Activated T-cell treated with anti-CD3 and anti-CD28 coated beads for 4 hours (primary cell): Measurements from ENCODE around the gene HYDIN.

Experiments
- DNase-seq: peaks from one replicate; pipeline ENCODE4 v3.0.0-alpha.2; 2020

Gene HYDIN

DNA sequence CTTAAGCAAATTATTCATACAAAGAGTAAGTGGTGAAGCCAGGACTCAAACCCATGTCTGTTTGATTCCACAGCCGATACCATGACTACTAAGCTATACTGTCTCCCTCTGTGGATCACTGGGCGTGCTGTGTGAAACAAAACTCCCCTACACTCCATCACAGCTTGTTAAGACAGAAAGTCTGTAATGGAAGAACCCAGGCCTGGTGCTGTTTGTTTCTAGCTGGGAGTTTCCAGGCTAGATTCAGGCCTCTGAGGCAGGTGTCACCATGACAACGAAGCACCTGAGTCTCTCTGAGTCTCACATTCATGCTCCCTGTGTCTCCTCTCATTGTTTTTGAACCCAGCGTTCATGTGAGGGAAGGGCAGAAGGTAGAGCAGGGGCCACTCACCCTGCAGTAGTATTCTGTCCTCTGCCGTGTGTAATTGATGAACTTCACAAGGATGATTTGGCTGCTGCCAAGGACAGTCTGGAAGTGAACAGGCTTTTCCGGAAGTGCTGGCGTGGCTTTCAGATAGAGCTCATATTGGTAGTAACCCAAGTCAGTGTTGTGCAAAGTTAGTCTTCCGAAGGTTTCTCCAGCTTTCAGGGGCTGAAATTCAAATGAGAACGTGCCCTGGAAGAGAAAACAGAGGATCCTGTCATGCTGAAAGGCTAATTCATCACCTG lies 421.0 kb downstream of the HYDIN start:
- DNase-seq: no peak

DNA sequence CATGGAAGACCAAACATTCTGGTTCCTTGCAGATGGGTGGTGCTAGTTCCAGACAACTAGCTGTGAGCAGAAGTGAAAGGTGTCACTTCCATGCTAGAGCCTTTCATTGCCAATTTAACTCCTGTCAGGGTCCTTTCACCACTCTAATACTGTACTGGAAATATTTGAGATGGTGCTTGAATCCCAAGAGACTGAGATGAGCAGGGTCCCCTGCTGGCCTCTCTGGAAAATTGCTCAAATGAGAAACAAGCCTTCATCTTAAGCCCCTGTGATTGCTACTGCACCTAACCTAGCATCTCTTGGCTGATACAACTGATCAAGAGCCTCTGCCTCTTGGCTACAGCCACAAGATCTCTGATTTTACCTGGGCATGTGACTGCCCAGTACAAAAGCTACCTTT lies 422.2 kb downstream of the HYDIN start:
- DNase-seq: no peak

DNA sequence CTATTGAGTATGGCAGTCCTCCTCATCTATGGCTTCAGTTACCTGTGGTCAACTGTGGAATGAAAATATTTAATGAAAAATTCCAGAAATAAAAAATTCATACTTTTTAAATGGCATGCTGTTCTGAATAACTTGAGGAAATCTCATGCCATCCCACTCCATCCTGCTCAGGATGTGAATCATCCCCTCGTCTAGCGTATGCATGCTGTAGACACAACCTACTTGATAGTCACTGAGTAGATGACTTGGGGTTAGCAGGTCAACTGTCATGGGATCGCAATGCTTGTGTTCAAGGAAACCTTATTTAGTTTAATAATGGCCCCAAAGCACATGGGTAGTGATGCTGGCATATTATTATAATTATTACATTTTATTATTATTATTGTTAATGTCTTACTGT lies 424.7 kb downstream of the HYDIN start:
- DNase-seq: no peak

DNA sequence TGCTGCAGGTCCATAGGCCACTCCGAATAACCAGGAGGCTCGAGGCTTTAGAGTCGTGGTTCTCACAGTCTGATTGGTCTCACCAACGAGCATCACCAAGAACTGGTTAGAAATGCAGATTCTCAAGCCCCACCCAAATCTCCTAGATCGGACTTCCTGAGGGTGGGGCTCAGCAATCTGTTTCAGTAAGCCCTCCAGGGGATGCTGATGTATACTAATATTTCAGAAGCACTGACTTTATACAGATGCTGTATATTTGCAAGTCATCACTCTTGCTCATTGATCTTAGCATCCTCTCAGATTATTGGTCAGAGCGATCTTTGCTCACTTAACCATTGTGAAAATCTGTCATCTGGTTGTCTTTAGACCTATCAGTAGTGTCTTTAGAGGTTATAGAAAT lies 425.1 kb downstream of the HYDIN start:
- DNase-seq: no peak

DNA sequence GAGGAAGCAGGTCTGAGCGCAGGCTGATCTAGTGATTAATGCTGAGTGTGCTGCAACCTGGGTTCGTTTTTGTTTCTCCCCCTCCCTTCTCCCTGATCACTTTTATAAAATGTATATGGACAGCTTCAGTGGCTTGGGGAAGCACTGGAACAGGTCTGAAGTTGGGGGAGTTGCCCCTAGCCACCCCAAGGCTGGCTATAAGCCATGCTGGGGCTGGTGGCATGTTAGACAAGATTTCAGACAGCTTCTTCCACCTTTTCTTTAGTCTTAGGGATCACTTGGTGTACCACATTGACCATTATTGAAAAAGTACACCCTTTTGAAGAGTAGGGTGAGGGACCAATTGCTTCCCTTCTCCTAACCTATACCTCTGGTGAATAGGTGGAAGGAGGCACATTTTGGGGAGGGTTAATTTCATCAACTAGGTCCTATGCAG lies 425.8 kb downstream of the HYDIN start:
- no peak for DNase-seq

DNA sequence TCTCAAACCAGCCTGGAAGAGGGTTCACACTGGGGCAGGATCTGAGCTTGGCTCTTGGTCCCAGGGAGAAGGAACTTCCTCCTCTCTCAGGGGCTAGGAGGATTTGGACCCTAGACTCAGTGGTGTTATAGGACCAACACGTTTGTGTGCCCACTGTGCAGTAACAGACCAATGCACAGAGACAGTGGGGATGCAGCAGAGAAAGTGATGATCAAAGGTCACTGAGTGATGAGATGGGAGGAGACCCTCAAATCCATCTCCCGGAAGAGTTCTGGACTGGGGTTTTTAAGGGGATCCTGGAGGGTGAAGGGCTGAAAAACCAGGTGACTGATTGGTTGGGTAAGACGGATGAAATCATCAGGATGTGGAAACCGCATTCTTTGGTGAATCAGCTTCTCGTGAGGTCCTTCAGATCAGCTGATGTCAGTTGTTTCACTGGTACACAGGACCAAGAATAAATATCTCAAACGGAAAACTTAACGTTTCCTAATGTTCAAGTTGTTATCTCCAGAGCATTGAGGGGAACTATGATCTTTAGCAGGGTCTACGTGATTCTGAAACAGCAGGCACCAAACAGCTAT lies 426.3 kb downstream of the HYDIN start:
- DNase-seq: no peak

DNA sequence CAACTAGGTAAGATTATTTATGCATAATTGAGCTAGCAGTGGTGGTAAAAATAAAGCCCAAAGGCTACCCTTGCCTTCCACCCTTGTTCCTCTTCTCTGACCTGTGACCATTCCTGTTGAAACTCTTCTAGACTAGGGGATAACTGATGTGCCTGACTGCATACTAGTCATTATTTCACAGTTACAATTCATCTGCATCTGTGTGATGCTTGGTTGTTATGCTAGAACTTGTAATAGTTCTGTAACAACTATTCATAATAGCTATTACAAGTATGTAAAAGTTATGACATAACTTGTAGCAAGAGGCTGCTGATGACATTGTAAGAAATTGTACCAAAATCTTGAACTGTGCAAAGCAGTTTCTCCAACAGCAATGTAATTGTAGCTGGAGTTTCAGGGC lies 427.2 kb downstream of the HYDIN start:
- DNase-seq: no peak

DNA sequence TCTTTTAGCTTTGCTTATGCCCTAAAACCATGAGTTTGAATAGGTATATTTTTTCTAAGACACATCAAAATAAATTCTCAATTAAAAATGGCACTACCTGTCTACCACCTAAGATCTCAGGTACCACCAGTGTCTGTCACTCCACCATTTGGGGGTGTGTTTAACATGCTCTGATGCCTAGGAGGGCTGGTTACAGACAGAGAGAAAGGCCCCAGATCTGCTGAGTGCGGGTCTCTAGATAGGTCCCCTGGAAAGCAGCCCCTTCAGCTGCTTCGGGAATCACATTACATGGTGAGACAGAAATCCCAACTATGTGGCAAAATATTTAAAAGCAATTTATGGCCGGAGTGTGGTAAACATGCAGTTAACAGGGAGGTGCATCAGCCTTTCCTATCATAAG lies 428.9 kb downstream of the HYDIN start:
- no peak for DNase-seq

DNA sequence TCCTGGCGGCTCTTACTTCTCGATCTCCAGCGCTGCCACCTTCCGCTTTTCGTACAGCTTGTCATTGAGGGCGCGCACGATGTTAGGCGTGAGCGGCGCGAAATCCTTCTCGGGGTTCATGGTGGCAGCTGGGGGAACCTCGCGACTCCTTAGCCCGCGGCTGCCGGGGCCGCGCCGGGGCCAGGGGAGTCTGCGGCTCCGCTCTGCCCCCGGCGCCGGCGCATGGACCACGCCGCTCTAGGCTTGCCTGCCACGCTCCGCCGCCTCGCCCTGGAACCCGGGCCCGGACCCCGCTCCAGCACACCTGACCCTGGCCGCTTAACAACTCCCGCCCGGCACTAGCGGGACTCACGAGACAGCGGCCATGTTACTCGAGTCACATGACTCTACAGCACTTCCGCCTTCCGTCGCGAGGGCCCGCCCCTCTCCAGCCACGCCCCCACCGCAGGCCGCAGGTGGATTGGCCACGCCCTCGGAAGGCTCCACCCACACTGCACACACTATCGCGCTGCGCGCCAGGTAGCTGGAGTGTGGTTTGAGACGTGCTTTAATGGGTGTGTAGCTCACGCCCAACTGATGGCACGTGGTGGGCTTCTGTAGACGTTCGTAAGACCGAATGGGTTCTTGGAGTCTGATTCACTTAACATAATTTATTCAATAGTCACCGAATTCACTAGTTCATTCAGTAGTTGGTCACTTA lies 429.6 kb downstream of the HYDIN start, which contains the start of gene VAC14:
VAC14 (minus strand) TSS at position 378 of the 700 bp plus-strand sequence; CDS start at position 120, 258 bp downstream.
- DNase-seq: peak; percentile 98

DNA sequence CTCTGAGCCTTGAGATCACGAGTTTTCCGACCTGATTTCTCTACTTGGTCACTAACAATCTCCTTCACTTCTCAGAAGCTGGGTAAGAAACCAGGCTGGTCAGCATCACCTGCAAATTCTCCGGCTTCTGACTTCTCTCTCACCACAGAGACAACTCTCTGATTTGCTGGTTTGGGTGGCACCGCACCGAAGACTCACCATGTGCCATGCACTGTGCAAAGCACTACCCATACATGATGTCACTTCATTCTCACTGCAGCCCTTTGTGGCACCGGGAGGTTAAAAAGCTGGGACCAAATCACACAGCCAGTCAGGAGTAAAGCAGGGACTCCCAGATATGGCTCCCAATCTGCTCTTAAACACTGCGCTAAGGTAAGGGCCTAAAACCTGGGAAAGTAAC lies 430.2 kb downstream of the HYDIN start:
- DNase-seq: no peak

DNA sequence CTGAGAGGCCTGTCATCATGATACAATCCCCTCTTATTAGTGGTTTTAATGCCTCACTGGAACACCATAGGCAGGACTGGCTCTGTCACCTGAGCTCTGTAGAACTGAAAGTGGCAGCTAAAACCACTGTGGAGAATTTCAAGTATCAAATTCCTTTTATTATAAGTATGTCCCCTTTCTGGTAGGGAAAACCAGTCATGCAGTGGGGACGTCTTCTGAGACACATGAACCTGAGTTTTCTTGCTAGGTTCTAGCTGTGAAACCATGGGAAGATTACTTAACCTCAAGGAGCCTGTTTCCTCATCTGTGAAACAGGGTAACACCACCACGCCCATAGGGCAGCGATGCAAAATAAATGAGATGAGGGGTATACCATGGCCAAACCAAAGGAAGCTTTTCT lies 434.2 kb downstream of the HYDIN start:
- no peak for DNase-seq

DNA sequence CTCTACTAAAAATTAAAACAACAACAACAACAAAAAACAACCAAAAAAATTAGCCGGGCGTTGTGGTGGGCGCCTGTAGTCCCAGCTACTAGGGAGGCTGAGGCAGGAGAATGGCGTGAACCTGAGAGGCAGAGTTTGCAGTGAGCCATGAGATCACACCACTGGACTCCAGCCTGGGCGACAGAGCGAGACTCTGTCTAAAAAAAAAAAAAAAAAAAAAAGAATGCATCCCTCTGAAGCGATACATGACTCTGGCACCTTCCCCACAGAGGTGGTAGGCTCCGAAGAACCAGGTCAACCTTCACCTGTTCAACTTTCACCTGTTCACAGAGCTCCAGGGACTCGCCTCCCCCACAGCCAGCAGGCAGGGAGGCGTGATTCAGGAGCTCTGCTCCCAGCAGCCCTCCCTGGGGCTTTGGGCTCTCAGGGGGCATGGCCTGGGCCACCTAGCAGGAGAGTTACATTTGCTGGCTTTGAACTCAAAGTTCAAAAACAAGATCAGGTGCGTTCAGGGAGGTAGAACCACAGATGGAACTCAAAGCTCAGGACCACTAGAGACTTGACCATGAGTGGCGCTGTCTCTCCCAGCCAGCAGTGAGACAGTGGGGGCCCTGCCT lies 435.1 kb downstream of the HYDIN start:
- DNase-seq: no peak

DNA sequence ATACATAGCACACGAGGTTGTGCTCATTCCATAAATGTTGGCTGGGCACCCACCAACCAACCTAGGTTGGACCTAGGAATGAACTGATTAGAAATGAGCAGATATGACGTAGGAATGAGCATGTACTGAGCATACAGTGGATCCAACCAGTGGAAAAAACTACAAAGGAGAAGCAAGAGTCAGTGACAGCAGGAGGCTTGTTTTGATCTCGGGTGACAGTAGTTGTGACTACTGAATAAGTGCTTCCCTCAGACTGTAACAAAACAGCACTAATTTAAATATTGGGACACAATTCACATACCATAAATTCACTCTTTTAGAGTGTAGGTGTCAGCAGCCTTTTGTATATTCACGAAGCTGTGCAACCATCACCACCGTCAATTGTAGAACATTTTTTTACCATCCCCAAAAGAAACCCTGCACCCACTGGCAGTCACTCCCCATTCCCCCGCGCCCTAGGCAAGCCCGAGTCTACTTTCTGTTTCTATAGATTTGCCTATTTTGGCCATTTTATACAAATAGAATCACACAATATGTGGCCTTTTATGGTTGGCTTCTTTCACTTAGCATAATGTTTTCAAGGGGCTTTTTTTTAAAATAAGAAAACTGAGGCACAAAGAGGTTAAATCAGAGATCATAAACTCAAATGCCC lies 436.5 kb downstream of the HYDIN start:
- no peak for DNase-seq

DNA sequence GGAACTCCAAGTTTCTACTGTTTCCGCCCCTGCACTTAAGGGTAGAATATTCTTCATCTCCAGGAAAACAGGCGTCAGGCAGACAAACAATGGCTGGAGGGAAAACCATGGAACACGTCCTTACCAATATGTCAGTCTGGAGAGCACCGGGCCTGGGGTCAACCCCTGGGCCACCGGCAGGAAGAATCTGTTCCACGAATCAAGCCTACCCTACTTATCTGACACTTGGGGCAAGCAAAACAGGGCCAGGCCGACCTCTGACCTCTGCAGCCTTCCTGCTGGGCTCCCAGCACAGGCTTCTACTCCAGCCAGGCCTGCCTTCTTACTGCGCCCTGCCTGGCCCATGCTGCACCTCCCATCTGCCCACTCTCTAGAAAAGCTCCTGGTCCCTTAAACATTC lies 439.7 kb downstream of the HYDIN start:
- DNase-seq: no peak

DNA sequence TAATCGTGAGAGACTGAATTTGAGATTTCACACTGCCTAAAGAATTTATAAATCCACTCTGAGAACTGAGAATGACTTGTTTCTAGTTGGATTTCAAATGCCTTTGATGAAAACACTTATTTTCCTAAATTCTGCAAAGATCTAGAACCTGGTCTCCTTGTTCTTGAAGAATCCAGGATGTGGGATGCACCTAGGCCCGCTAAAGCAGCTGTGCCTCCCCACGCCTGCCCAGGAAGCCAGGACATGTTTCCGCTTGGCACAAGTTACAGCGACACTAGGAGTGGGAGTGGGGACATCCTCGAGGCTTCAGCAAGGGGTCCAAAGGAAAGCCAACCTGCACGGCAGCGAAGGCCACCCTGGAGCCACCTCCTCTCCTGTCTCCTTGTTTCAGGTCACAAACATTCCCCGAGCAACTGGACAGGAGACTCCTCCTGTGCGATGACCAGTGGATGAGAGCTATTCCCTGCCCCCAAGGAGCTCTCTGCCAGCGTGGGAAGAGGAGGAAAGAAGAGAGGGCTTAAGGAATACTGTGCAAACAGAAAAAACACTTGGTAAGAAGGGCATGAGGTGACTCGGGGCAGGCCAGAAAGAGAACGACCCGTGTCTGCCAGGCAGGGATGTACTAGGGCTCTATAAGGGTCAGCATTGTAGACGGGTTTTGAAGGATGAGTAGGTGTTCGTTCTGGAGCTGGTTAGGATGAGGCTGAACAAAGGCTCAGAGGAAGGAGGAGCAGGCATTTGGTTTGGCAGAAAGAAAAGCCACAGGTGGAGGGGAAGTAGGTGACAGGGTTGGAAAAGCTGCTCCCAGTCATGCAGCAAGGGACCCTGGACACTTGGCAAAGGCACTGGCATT lies 440.7 kb downstream of the HYDIN start:
- no peak for DNase-seq

DNA sequence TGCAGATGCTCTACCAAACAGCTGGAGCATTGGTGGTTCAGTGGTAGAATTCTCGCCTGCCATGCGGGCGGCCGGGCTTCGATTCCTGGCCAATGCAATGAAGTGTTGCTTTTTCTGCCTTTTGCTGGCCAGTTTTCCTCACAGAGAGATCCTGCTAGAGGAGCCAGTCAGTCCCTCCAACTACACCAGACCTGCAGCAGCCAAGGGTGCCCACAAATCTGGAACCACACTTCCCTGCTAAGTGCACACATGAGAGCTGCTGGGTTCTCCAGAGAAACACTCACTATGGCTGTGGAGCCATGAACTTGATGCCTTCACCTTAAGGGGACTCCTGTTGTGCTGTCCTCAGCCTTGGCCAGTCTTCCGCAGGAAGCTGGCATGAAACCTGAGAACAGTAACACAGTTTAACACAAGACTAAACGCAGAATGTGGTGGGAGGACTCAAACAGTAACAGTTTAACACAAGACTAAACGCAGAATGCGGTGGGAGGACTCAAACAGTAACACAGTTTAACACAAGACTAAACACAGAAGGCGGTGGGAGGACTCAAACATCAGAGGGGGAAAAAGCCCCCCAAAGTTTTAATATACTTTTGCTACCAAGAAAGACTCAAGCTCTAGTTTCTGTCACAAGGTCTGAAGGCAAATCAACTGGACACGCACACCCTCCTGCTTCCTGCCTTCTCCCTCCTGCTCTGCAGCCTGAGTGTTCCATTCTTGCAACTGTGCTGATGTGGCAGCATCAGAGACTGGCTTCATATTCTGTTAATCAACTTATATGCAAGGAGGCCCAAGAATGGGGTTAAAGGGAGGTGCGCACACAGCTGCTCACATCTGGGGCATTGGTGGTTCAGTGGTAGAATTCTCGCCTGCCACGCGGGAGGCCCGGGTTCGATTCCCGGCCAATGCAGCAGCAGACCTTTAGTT lies 441.6 kb downstream of the HYDIN start:
- no peak for DNase-seq

DNA sequence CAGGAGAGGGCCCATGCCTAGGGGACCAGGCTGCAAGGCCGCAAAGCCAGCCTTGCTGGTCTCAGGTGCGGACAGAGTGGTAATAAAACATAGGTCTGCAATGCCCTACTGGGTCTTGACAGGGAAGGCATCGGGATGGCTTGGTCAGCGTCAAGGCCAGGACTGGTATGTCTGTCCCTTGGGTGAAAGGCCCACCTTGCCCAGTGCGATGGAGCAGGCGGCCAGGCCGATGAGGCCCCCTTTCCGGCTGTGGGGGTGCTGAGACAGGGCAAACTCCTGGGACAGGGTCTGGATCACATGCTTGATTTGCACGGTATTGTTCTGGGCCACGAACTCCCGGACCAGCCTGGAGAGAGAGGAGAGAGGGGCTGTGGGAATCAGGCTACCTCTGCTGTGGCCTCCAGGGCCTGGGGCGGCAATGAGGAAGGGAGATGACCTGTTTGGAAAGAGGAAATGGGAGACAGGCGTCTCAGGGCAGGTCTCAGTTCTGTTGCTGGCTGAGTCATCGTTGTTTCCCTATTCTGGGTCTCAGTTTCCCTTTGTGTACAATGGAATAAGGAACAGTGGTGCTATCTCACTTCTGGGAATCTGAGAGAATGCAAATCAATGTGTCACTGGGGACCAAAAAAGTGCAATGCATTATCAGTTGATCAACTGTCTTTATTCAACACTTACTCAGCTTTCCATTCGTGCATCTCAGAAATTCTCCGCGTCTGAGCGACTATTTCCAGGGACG lies 444.3 kb downstream of the HYDIN start:
- DNase-seq: no peak

DNA sequence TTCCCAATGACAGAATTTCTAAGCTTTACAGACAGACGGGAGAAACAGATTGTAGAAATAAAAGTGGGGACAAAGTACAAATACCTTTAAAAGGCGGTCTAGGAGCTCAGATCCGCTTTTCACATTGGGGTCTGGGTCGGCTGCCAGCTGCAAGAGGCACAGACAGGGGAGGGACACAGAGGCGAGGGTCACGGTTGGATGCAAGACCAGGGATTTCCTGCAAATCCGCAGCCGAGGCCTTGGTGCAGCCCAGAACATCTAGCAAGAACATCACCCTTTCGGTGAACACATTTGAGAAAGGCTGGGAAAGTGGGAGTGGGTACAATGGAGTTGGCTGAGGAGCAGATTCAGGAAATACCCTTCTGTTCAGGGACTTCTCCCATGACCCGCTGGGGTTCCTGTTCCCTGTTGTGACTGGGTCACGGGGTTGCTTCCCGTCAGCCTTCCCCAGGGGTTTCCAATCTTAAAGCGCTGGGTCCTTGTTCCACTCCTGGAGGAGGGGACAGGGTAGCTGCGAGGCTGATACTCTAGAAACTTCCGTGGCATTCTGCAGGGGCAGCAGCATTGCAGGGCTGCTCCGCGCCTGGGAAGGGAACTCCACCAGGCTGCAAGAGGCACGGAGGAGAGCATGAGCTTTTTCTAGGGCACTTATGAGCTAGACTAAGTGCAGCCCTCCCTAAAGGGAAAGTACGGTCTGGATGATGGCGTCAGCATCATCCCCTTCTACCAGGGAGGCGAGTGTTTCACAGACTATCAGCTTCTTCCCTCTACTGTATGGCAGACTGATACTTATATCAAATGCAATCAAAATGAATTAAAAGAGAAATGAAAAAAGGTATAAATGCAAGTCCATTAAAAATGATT lies 445.6 kb downstream of the HYDIN start:
- no peak for DNase-seq

DNA sequence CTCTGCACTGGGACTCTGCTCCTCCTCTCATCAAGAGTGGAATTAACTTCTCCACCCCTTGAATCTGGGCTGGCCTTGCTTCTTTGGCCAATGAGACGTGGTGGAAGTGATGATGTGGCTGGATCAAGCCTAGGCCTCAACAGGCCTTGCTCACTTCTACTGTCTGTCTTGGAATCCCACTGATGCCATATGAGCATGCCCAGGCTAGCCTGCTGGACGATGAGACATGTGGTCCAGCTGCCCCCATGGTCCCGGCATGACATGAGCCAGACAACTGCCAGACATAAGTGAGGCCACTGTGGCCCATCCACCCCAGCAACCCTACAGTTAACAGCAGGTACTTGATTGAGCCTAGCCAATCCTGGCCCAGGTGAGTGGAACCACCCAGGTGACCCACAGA lies 448.3 kb downstream of the HYDIN start:
- no peak for DNase-seq
